GM12878 (cell line): ENCODE measurements around the gene TMPRSS7. TPM values are rescaled to one million over a fixed set of nuclear protein-coding genes. Genes with fewer than 3 reads are reported as not detected.

Experiments
- CEBPB ChIP-seq, 2 experiments: fragments of 150-350 bp in 1 of 2; IDR thresholded peaks; 2 replicates each; pipeline ENCODE4 v1.6.1; 2012 to 2014; ENCODE audit warnings: low read depth in 2 of 2, low read length in 2 of 2, borderline replicate concordance in 1 of 2, inconsistent platforms in 1 of 2
- FOXM1 ChIP-seq: IDR thresholded peaks from 2 replicates; pipeline ENCODE4 v1.6.1; 2012; ENCODE audit warnings: low read depth, mild to moderate bottlenecking, inconsistent platforms, low read length, moderate library complexity
- GATAD2B ChIP-seq: fragments of 450-650 bp; conservative IDR thresholded peaks from 2 replicates; pipeline ENCODE4 v1.6.1; 2017; ENCODE audit warnings: low read depth, mild to moderate bottlenecking, moderate library complexity
- HDAC6 ChIP-seq: fragments of 200-600 bp; sonication (generic); IDR thresholded peaks from one replicate; pipeline ENCODE4 v1.8.0; 2017; ENCODE audit warnings: antibody characterized with exemption; ENCODE audit not compliant: unreplicated experiment
- MEF2B ChIP-seq: fragments of 450-650 bp; IDR thresholded peaks from 2 replicates; pipeline ENCODE4 v1.6.1; 2018; ENCODE audit warnings: mild to moderate bottlenecking, moderate library complexity; ENCODE audit not compliant: partially characterized antibody, poor library complexity, severe bottlenecking
- NFXL1 ChIP-seq: fragments of 450-650 bp; IDR thresholded peaks from 2 replicates; pipeline ENCODE4 v1.6.1; 2017; ENCODE audit warnings: antibody characterized with exemption, mild to moderate bottlenecking, borderline replicate concordance
- SP1 ChIP-seq: IDR thresholded peaks from one replicate; pipeline ENCODE4 v1.6.1; 2011; ENCODE audit warnings: low read depth, low read length
- polyA plus RNA-seq, 11 experiments: library from polyadenylated mRNA; depleted of rRNA in 4 of 11; unstranded in 6 of 11; stranded (reverse) in 5 of 11; fragments of >200 nt; fragmentation: Nextera tagmentation in 4 of 11; fragmentation: Illumina TruSeq in 1 of 11; extraction: Ambion mirVana in 4 of 11; extraction: Trizol in 1 of 11; gene quantifications; 1 replicate in 1 of 11; 2 replicates in 10 of 11; pipeline versions ENCODE4 v1.2.1 to v1.2.3, GENCODE V29; 2011 to 2016; ENCODE audit warnings: inconsistent platforms in 2 of 11, missing spikeins in 2 of 11, low read depth in 1 of 11
- total RNA-seq, 4 experiments: library from RNA; depleted of rRNA in 3 of 4; stranded (reverse); fragments of >200 nt in 3 of 4; fragmentation: Illumina TruSeq in 1 of 4; extraction: Trizol in 1 of 4; gene quantifications; 2 replicates each; pipeline versions ENCODE4 v1.2.1 to v1.2.3, GENCODE V29; 2013 to 2021
- TF ChIP-seq, protein P1 (sequence below): fragments of 450-650 bp; IDR thresholded peaks from 2 replicates; pipeline ENCODE4 v1.6.1; 2018; ENCODE audit warnings: mild to moderate bottlenecking, low read depth, moderate library complexity; ENCODE audit not compliant: partially characterized antibody
- TF ChIP-seq, protein P2 (sequence below): fragments of 450-650 bp; formaldehyde crosslinking; IDR thresholded peaks from 2 replicates; pipeline ENCODE4 v1.4.0; 2020; ENCODE audit warnings: mild to moderate bottlenecking, moderate library complexity
- TF ChIP-seq, protein P3 (sequence below): fragments of 450-650 bp; IDR thresholded peaks from 2 replicates; pipeline ENCODE4 v1.6.1; 2017; ENCODE audit warnings: mild to moderate bottlenecking
- TF ChIP-seq, protein P4 (sequence below): IDR thresholded peaks from 2 replicates; pipeline ENCODE4 v1.6.1; 2012; ENCODE audit warnings: mild to moderate bottlenecking, low read depth, low read length
- TF ChIP-seq, protein P5 (sequence below): IDR thresholded peaks from 2 replicates; pipeline ENCODE4 v1.6.1; 2012; ENCODE audit warnings: low read depth, low read length, improper control_type of control experiment

Gene TMPRSS7
- total and polyA plus RNA-seq, 10 of the 15 experiments (the other 5 are each of a cell fraction or from before 2014, with no cell fraction given) = 0.03 TPM; not detected in 9

- TF ChIP-seq, protein P1, sequence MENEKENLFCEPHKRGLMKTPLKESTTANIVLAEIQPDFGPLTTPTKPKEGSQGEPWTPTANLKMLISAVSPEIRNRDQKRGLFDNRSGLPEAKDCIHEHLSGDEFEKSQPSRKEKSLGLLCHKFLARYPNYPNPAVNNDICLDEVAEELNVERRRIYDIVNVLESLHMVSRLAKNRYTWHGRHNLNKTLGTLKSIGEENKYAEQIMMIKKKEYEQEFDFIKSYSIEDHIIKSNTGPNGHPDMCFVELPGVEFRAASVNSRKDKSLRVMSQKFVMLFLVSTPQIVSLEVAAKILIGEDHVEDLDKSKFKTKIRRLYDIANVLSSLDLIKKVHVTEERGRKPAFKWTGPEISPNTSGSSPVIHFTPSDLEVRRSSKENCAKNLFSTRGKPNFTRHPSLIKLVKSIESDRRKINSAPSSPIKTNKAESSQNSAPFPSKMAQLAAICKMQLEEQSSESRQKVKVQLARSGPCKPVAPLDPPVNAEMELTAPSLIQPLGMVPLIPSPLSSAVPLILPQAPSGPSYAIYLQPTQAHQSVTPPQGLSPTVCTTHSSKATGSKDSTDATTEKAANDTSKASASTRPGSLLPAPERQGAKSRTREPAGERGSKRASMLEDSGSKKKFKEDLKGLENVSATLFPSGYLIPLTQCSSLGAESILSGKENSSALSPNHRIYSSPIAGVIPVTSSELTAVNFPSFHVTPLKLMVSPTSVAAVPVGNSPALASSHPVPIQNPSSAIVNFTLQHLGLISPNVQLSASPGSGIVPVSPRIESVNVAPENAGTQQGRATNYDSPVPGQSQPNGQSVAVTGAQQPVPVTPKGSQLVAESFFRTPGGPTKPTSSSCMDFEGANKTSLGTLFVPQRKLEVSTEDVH = no peak
- no peak for TF ChIP-seq HDAC6
- TF ChIP-seq, protein P2, sequence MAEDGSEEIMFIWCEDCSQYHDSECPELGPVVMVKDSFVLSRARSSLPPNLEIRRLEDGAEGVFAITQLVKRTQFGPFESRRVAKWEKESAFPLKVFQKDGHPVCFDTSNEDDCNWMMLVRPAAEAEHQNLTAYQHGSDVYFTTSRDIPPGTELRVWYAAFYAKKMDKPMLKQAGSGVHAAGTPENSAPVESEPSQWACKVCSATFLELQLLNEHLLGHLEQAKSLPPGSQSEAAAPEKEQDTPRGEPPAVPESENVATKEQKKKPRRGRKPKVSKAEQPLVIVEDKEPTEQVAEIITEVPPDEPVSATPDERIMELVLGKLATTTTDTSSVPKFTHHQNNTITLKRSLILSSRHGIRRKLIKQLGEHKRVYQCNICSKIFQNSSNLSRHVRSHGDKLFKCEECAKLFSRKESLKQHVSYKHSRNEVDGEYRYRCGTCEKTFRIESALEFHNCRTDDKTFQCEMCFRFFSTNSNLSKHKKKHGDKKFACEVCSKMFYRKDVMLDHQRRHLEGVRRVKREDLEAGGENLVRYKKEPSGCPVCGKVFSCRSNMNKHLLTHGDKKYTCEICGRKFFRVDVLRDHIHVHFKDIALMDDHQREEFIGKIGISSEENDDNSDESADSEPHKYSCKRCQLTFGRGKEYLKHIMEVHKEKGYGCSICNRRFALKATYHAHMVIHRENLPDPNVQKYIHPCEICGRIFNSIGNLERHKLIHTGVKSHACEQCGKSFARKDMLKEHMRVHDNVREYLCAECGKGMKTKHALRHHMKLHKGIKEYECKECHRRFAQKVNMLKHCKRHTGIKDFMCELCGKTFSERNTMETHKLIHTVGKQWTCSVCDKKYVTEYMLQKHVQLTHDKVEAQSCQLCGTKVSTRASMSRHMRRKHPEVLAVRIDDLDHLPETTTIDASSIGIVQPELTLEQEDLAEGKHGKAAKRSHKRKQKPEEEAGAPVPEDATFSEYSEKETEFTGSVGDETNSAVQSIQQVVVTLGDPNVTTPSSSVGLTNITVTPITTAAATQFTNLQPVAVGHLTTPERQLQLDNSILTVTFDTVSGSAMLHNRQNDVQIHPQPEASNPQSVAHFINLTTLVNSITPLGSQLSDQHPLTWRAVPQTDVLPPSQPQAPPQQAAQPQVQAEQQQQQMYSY (CRISPR knock-in tag) = no peak
- TF ChIP-seq FOXM1 = peak; percentile 73; the same call in 1 of the 2 replicates
- peak; percentile 52 for TF ChIP-seq MEF2B
- TF ChIP-seq, protein P3, sequence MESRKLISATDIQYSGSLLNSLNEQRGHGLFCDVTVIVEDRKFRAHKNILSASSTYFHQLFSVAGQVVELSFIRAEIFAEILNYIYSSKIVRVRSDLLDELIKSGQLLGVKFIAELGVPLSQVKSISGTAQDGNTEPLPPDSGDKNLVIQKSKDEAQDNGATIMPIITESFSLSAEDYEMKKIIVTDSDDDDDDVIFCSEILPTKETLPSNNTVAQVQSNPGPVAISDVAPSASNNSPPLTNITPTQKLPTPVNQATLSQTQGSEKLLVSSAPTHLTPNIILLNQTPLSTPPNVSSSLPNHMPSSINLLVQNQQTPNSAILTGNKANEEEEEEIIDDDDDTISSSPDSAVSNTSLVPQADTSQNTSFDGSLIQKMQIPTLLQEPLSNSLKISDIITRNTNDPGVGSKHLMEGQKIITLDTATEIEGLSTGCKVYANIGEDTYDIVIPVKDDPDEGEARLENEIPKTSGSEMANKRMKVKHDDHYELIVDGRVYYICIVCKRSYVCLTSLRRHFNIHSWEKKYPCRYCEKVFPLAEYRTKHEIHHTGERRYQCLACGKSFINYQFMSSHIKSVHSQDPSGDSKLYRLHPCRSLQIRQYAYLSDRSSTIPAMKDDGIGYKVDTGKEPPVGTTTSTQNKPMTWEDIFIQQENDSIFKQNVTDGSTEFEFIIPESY = no peak
- TF ChIP-seq, protein P4, sequence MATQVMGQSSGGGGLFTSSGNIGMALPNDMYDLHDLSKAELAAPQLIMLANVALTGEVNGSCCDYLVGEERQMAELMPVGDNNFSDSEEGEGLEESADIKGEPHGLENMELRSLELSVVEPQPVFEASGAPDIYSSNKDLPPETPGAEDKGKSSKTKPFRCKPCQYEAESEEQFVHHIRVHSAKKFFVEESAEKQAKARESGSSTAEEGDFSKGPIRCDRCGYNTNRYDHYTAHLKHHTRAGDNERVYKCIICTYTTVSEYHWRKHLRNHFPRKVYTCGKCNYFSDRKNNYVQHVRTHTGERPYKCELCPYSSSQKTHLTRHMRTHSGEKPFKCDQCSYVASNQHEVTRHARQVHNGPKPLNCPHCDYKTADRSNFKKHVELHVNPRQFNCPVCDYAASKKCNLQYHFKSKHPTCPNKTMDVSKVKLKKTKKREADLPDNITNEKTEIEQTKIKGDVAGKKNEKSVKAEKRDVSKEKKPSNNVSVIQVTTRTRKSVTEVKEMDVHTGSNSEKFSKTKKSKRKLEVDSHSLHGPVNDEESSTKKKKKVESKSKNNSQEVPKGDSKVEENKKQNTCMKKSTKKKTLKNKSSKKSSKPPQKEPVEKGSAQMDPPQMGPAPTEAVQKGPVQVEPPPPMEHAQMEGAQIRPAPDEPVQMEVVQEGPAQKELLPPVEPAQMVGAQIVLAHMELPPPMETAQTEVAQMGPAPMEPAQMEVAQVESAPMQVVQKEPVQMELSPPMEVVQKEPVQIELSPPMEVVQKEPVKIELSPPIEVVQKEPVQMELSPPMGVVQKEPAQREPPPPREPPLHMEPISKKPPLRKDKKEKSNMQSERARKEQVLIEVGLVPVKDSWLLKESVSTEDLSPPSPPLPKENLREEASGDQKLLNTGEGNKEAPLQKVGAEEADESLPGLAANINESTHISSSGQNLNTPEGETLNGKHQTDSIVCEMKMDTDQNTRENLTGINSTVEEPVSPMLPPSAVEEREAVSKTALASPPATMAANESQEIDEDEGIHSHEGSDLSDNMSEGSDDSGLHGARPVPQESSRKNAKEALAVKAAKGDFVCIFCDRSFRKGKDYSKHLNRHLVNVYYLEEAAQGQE = no peak
- TF ChIP-seq GATAD2B = no peak
- no peak for TF ChIP-seq NFXL1
- no peak for TF ChIP-seq CEBPB (IDR thresholded peaks at IDR 0.05; ENCODE audit: borderline replicate concordance in 1 of 2, low read depth in 2 of 2, low read length in 2 of 2)
- TF ChIP-seq SP1 = no peak
- TF ChIP-seq, protein P5, sequence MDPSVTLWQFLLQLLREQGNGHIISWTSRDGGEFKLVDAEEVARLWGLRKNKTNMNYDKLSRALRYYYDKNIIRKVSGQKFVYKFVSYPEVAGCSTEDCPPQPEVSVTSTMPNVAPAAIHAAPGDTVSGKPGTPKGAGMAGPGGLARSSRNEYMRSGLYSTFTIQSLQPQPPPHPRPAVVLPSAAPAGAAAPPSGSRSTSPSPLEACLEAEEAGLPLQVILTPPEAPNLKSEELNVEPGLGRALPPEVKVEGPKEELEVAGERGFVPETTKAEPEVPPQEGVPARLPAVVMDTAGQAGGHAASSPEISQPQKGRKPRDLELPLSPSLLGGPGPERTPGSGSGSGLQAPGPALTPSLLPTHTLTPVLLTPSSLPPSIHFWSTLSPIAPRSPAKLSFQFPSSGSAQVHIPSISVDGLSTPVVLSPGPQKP = no peak
Measured at GRCh38 chr3:112119962-112120836, 85.7 kb downstream of the TMPRSS7 start (continued).
